ENCODE data around the gene ATAD5.

- TF ChIP-seq CTCF (IDR thresholded peaks at IDR 0.05 in 4 of 5, conservative IDR thresholded peaks at IDR 0.05 in 1 of 5): no peak
- no peak for TF ChIP-seq POLR2A (IDR thresholded peaks at IDR 0.05)
These were observed 8.3 kb upstream of the ATAD5 start for GRCh38 chr17:30823421-30823820.

Data from gastrocnemius medialis (tissue), 4 donors.